ENCODE data around the gene RFC1. TPM values are rescaled to one million over a fixed set of nuclear protein-coding genes. Genes with fewer than 3 reads are reported as not detected.
A peak's percentile ranks its signal among the peaks of the same experiment; 100 is the strongest.
"Not testable (repeated sequence)": the region's sequence is repeated elsewhere in the genome, so short reads cannot be mapped to it uniquely, and the experiment has no call there.

RFC1 gene
- total RNA-seq, 1 donor from 2014 or later, result 33.9 TPM

- no peak for DNase-seq (ENCODE audit: extremely low spot score in 2 of 2)
- H3K4me1 ChIP-seq, result no peaks in the 10 kb centered on the region
- H3K27me3 ChIP-seq, result no peaks in the 10 kb centered on the region
- no peaks in the 10 kb centered on the region for H3K9me3 ChIP-seq
- intact Hi-C loops (cut with DNase I), result no loop called here
- H3K27ac ChIP-seq, result no peak overlapping the region
- no peak overlapping the region for H3K4me3 ChIP-seq
- TF ChIP-seq, protein P1, sequence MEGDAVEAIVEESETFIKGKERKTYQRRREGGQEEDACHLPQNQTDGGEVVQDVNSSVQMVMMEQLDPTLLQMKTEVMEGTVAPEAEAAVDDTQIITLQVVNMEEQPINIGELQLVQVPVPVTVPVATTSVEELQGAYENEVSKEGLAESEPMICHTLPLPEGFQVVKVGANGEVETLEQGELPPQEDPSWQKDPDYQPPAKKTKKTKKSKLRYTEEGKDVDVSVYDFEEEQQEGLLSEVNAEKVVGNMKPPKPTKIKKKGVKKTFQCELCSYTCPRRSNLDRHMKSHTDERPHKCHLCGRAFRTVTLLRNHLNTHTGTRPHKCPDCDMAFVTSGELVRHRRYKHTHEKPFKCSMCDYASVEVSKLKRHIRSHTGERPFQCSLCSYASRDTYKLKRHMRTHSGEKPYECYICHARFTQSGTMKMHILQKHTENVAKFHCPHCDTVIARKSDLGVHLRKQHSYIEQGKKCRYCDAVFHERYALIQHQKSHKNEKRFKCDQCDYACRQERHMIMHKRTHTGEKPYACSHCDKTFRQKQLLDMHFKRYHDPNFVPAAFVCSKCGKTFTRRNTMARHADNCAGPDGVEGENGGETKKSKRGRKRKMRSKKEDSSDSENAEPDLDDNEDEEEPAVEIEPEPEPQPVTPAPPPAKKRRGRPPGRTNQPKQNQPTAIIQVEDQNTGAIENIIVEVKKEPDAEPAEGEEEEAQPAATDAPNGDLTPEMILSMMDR (IDR thresholded peaks at IDR 0.05), result no peak
- TF ChIP-seq POLR2AphosphoS5 (IDR thresholded peaks at IDR 0.05; ENCODE audit: insufficient read depth in 1 of 2, low read depth in 1 of 2), result no peak
- no peak for TF ChIP-seq POLR2A (IDR thresholded peaks at IDR 0.05)
- H3K36me3 ChIP-seq, result no peaks in the 10 kb centered on the region
Observed at GRCh38 chr4:39383690-39384089, 17.5 kb upstream of the RFC1 start.

DNA sequence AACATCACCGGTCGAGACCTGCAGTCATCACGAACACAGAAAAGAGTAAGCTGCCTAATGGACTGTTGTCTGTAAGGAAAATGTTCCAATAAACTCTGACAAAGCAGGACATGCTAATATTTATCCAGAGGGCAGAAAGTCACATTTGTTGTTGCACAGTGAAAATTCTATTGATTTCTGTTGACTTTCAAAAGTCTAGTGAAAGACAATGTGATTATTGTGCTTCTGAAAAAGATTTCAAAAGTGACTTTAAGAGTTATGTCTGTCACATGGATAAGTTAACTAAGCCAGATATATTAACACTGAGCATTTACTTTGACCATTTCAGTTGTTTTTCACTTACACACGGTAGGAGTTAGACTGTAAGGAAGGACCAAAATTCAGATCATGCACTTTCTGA is 9.3 kb upstream of the RFC1 start:
- no peaks in the 10 kb centered on the region for H3K36me3 ChIP-seq
- TF ChIP-seq POLR2AphosphoS5 (IDR thresholded peaks at IDR 0.05; ENCODE audit: insufficient read depth in 1 of 2, low read depth in 1 of 2) (no peak), POLR2A (IDR thresholded peaks at IDR 0.05) (no peak)
- TF ChIP-seq, protein P1 (IDR thresholded peaks at IDR 0.05), result no peak
- no peaks in the 10 kb centered on the region for H3K27me3 ChIP-seq
- no peak overlapping the region for H3K4me3 ChIP-seq
- no peaks in the 10 kb centered on the region for H3K9me3 ChIP-seq
- no peaks in the 10 kb centered on the region for H3K4me1 ChIP-seq
- no peak for DNase-seq (ENCODE audit: extremely low spot score in 2 of 2)
- no peak overlapping the region for H3K27ac ChIP-seq
- intact Hi-C loops (cut with DNase I), result no loop called here

GRCh38 chr4:39371209-39371608 is 5.0 kb upstream of the RFC1 start:
- H3K4me1 ChIP-seq; intact Hi-C loops (cut with DNase I); H3K27ac ChIP-seq; H3K27me3 ChIP-seq; DNase-seq (ENCODE audit: extremely low spot score in 2 of 2); H3K4me3 ChIP-seq; H3K36me3 ChIP-seq; H3K9me3 ChIP-seq: not testable (repeated sequence)

DNA sequence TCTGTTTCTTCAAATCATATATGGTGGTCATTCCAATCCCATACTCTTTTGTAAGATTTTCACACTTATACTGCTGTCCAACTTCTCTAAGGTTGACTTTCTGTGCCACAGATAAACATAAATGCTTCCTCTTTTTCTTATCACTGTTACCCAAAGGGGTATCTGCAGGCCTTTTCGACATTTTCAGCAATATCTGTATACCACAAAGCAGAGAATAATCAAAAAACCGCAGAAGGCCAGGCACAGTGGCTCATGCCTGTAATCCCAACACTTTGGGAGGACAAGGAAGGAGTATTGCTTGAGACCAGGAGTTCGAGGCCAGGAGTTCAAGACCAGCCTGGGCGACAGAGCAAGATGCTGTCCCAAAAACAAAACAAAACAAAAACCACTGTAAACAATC is 3.1 kb upstream of the RFC1 start:
- Histone ChIP-seq H3K4me3 (no peak overlapping the region), H3K27ac (no peak overlapping the region), H3K4me1 (peaks cover 13% of the 10 kb centered on the region), H3K36me3 (no peaks in the 10 kb centered on the region), H3K9me3 (no peaks in the 10 kb centered on the region), H3K27me3 (no peaks in the 10 kb centered on the region)
- intact Hi-C loops (cut with DNase I), result no loop called here
- TF ChIP-seq POLR2AphosphoS5 (IDR thresholded peaks at IDR 0.05; ENCODE audit: insufficient read depth in 1 of 2, low read depth in 1 of 2) (no peak), POLR2A (IDR thresholded peaks at IDR 0.05) (no peak)
- TF ChIP-seq, protein P1 (IDR thresholded peaks at IDR 0.05), result no peak
- no peak for DNase-seq (ENCODE audit: extremely low spot score in 2 of 2)

GRCh38 chr4:39367166-39367565 is 1.0 kb upstream of the RFC1 start:
- no peaks in the 10 kb centered on the region for H3K36me3 ChIP-seq
- peaks cover 15% of the 10 kb centered on the region for H3K4me1 ChIP-seq
- H3K27me3 ChIP-seq, result no peaks in the 10 kb centered on the region
- TF ChIP-seq POLR2A (IDR thresholded peaks at IDR 0.05) (no peak), POLR2AphosphoS5 (IDR thresholded peaks at IDR 0.05; ENCODE audit: insufficient read depth in 1 of 2, low read depth in 1 of 2) (no peak)
- TF ChIP-seq, protein P1 (IDR thresholded peaks at IDR 0.05), result no peak
- intact Hi-C loops (cut with DNase I), result no loop called here
- H3K4me3 ChIP-seq, result no peak overlapping the region
- H3K9me3 ChIP-seq, result no peaks in the 10 kb centered on the region
- DNase-seq (ENCODE audit: extremely low spot score in 2 of 2), result no peak
- H3K27ac ChIP-seq, result no peak overlapping the region

GRCh38 chr4:39365360-39365759 is 802 bp downstream of the RFC1 start:
- peaks cover 15% of the 10 kb centered on the region for H3K4me1 ChIP-seq
- intact Hi-C loops (cut with DNase I), result no loop called here
- no peak for DNase-seq (ENCODE audit: extremely low spot score in 2 of 2)
- no peaks in the 10 kb centered on the region for H3K9me3 ChIP-seq
- H3K4me3 ChIP-seq, result peak overlapping the region; percentile 71 to 80
- no peaks in the 10 kb centered on the region for H3K36me3 ChIP-seq
- TF ChIP-seq POLR2A (IDR thresholded peaks at IDR 0.05) (no peak), POLR2AphosphoS5 (IDR thresholded peaks at IDR 0.05; ENCODE audit: insufficient read depth in 1 of 2, low read depth in 1 of 2) (no peak)
- TF ChIP-seq, protein P1 (IDR thresholded peaks at IDR 0.05), result no peak
- H3K27ac ChIP-seq, result peak overlapping the region; percentile 81
- no peaks in the 10 kb centered on the region for H3K27me3 ChIP-seq
